T-helper 2 cell treated with Interferon-gamma antibody and Interleukin-4, amounts not matched to agents 5 μg/mL and 100 μg/mL, for 36 hours (primary cell): ENCODE measurements around the gene AFG1L.
"Not testable (repeated sequence)": the region's sequence is repeated elsewhere in the genome, so short reads cannot be mapped to it uniquely, and the experiment has no call there.

Experiments used
- DNase-seq: peaks from one replicate; pipeline ENCODE4 v3.0.0; 2021; ENCODE audit warnings: low spot score
- H3K27ac Mint-ChIP-seq: one replicate; pipeline ENCODE4 v1.8.0; 2021; ENCODE audit warnings: mild to moderate bottlenecking, mixed read lengths
- H3K27me3 Mint-ChIP-seq: one replicate; pipeline ENCODE4 v1.8.0; 2021; ENCODE audit warnings: low read depth, mixed read lengths
- H3K36me3 Mint-ChIP-seq: one replicate; pipeline ENCODE4 v1.8.0; 2021; ENCODE audit warnings: low read depth, mixed read lengths
- H3K4me1 Mint-ChIP-seq: one replicate; pipeline ENCODE4 v1.8.0; 2021; ENCODE audit warnings: low read depth, mixed read lengths
- H3K4me3 Mint-ChIP-seq: one replicate; pipeline ENCODE4 v1.8.0; 2022; ENCODE audit warnings: mild to moderate bottlenecking, moderate library complexity, mixed read lengths
- H3K9me3 Mint-ChIP-seq: one replicate; pipeline ENCODE4 v1.8.0; 2021; ENCODE audit warnings: mixed read lengths

The AFG1L gene

DNA sequence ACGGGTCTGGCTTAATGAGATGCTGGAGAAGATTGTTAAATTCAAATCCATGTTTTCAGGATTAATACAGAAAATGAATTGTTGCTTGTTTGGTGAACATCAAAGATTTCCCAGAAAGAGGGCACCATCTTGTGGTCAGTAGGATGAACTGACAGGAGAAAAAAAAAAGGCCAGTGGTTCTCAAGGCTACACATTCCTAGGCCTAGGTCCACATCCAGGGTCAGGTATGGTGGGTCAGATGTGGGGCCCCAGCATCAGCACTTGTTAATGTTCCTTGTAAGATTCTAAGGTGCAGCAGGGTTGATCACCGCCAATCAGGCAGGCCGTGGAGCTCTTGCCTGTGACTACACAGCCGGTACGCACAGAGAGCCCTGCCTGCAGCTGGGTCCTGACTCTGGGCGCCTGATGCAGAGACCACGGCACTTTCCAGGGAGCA is 231.9 kb downstream of the AFG1L start:
- no peak overlapping the region for H3K4me3 Mint-ChIP-seq
- H3K4me1 Mint-ChIP-seq: no peaks in the 10 kb centered on the region
- no peak for DNase-seq
- no peaks in the 10 kb centered on the region for H3K36me3 Mint-ChIP-seq
- H3K27me3 Mint-ChIP-seq: peaks cover 6% of the 10 kb centered on the region
- H3K27ac Mint-ChIP-seq: no peak overlapping the region
- no peaks in the 10 kb centered on the region for H3K9me3 Mint-ChIP-seq

DNA sequence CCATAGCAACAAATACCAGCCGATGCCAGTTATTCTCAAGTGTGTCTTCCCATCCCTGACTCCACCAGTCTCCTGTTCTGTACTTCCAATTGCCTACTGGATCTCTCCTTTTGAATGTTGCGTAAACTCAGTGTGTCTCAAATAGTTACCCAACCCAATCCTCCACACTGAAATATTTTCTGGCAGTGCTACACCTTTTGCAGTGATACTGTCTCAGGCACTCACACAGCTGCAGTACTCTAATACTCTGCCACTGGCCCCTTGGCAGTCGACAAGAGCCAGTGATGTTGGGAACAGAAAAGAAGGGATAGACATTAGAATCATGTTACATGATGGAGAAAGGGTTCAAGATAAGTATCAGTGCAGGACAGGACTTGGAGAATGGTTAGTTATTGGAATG is 234.0 kb downstream of the AFG1L start:
- H3K36me3 Mint-ChIP-seq: no peaks in the 10 kb centered on the region
- no peaks in the 10 kb centered on the region for H3K4me1 Mint-ChIP-seq

DNA sequence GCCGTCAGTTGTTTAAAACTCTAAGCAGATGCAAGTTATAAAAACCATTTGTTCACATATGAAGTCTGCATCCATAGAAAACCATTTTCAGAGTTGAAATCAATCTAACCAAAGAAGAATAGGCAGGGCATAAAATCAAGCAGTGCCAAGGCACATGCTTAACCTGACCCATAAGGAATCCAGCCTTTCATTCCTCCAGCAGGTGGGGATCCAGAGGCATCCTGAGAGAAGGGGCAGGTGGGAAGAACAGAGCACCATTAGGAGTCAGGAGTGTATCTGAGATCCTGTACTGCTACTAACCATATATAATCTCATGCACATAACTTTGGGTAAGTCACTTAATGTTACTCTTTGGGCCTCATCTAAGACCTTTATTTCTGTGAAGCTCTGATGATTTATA is 236.5 kb downstream of the AFG1L start:
- no peaks in the 10 kb centered on the region for H3K9me3 Mint-ChIP-seq
- peaks cover 18% of the 10 kb centered on the region for H3K27me3 Mint-ChIP-seq
- no peaks in the 10 kb centered on the region for H3K4me1 Mint-ChIP-seq
- no peak for DNase-seq
- no peak overlapping the region for H3K4me3 Mint-ChIP-seq
- H3K36me3 Mint-ChIP-seq: no peaks in the 10 kb centered on the region
- no peak overlapping the region for H3K27ac Mint-ChIP-seq

More for the DNA sequence above, 234.0 kb downstream of the AFG1L start:
- no peak overlapping the region for H3K27ac Mint-ChIP-seq
- H3K9me3 Mint-ChIP-seq: no peaks in the 10 kb centered on the region
- DNase-seq: no peak
- peaks cover 15% of the 10 kb centered on the region for H3K27me3 Mint-ChIP-seq
- H3K4me3 Mint-ChIP-seq: no peak overlapping the region

DNA sequence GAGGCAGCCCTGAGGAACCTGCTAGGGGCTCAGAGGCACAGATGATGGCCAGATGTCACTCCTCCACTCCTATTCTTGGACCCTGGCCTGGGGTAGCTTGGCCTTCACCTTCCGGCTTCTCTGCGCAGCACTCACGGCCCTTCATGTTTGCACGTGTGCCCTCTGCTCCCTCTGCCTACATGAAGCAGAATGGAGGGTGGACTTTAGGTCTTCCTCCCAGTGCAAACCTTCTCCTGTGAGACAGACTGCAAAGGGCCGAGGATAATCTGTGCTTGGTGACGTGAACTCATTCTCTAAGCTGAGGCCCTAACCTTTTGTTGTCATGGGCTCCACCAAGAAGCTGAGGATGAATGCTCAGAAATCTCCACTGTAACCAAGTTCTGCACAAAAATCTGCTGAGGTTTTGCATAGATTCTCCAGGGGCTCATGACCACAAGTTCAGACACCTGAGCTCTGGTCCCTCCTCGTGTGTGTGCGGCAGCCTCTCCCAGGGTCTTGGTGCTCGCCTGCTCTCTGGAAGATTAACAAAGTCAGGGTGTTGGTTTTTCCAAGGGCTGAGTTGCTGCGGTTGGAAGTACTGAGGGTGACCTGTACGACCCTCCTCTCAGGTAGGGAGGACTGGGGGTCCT is 240.4 kb downstream of the AFG1L start:
- no peak for DNase-seq
- H3K4me1 Mint-ChIP-seq: no peaks in the 10 kb centered on the region
- H3K27me3 Mint-ChIP-seq: peaks cover 33% of the 10 kb centered on the region
- H3K4me3 Mint-ChIP-seq: no peak overlapping the region
- H3K9me3 Mint-ChIP-seq: no peaks in the 10 kb centered on the region
- no peak overlapping the region for H3K27ac Mint-ChIP-seq
- H3K36me3 Mint-ChIP-seq: no peaks in the 10 kb centered on the region

DNA sequence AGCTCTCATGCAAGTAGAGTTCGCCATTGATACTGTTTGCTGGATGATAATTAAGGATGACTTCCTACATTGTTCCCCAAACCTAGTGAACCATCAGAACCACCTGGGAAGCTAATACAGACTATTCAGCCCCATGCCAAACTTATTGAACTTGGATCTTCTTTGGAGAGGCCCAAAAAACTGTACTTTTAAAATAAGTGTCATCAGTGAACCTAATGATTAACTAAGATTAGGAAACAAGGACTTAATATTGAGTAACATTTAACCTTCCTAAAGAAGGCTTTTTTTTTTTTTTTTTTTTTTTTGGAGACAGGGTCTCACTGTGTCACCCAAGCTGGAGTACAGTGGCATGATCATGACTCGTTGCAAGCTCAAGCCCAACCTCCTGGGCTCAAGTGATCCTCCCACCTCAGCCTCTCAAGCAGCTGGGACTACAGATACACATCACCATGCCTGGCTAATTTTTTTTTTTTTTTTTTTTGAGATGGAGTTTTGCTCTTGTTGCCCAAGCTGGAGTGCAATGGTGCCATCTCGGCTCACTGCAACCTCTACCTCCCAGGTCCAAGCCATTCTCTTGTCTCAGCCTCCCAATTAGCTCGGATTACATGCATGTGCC is 241.2 kb downstream of the AFG1L start:
- not testable (repeated sequence) for DNase-seq, H3K36me3 Mint-ChIP-seq, H3K27ac Mint-ChIP-seq, H3K4me3 Mint-ChIP-seq, H3K9me3 Mint-ChIP-seq, H3K4me1 Mint-ChIP-seq
- H3K27me3 Mint-ChIP-seq: peaks cover 33% of the 10 kb centered on the region

DNA sequence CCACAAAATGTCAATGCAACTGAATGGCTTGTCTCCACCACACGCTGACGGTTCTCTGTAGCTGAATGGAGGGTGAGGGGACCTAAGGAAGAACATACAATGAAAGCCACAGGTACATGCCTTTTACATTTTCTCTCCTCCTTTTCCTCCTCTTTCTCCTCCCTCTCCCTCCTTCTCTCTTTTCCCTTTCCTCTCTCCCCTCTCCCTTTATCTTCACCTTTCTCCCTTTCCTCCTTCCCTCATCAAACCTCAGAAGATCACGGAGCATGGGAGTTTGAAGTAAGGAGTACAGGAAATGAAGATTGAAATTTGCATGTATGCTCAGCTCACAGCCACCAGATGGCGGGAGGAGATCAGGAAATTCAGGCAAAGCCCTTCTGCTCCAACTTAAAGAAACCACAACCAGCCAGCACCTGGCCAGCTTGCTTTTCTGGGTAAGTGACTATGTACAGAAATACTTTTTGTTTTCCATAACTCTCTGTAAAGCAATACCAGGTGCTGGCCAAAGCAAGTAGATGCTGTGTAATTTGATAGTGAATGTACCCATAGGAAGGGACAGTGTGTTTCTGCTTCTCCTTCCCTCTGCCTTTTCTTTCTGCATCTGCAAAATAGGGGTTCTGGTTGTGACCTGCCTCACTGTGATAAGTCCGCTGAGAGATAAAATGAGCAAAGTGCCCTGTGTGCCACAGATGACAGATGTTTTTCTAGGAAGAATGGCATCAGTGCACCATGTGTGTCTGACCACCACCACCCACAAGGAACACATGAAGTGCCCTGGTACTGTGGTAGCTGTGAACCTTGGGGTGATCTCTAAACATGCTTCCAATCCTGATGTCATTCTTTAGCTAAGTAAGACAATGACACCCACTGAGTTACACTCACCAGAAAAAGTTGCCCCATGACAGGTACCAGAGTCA is 247.2 kb downstream of the AFG1L start:
- Mint-ChIP-seq H3K27me3 (peaks cover 42% of the 10 kb centered on the region), H3K36me3 (no peaks in the 10 kb centered on the region), H3K9me3 (no peaks in the 10 kb centered on the region), H3K4me1 (peaks cover 16% of the 10 kb centered on the region), H3K27ac (no peak overlapping the region), H3K4me3 (peak overlapping the region; percentile 24)
- DNase-seq: peak; percentile 37

DNA sequence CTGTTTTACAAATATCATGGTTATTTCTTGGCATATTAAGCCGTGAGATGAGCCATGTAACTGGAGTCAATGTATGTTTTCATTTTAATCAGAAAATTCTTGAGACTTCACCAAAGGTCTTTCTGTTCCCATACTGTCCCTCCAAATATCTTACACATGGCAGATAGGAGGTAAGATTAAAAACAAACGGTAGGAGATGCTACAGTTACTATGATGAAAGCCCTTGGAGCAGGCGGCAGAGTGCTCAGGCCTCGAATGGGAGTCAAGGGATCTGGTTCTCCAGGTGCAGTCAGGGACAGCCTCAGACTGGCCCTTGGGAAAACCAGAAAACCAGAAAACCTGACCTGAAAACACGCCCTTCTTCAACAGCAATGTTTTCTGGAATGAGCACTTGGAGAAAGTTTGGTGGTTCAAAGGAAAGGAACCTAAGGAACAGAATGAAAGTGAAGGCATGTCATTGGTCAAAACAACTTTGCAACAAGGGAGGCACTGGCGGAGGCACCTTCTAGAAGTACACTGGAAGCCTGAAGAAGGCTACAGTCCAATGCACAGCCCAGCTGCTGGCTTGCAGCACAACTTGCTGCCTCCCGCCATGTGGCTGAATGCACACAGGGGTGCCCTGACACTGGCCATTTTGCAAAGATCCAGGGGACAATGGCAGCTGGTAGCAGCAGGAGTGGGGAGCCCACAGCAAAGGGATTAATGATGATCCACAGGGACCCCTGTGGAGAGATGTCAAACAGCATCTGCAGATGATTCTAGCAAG is 248.5 kb downstream of the AFG1L start:
- Mint-ChIP-seq H3K36me3 (no peaks in the 10 kb centered on the region), H3K27ac (no peak overlapping the region), H3K4me1 (peaks cover 16% of the 10 kb centered on the region), H3K27me3 (peaks cover 45% of the 10 kb centered on the region), H3K4me3 (no peak overlapping the region), H3K9me3 (no peaks in the 10 kb centered on the region)
- DNase-seq: no peak

DNA sequence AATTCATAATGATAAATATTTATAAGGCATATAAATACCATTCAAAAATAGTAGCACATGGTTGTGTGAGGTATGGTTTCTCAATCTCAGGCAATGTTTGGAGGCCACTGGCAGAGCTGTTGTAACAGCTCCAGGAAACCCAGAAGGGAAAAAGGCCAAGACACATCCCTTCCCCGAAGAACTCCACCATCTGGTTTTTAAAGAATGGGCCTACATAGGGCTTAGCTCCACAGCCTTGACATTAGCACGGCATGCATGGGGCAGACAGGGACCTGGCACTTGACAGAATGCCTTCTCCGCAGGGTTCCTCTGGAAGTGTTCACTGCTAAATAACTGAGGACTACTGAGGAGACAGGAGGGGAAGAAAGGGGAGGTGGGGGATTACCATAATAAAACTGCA is 249.8 kb downstream of the AFG1L start:
- no peak overlapping the region for H3K4me3 Mint-ChIP-seq
- peaks cover 36% of the 10 kb centered on the region for H3K27me3 Mint-ChIP-seq
- no peaks in the 10 kb centered on the region for H3K9me3 Mint-ChIP-seq
- H3K36me3 Mint-ChIP-seq: no peaks in the 10 kb centered on the region
- peaks cover 16% of the 10 kb centered on the region for H3K4me1 Mint-ChIP-seq
- DNase-seq: no peak
- H3K27ac Mint-ChIP-seq: no peak overlapping the region

DNA sequence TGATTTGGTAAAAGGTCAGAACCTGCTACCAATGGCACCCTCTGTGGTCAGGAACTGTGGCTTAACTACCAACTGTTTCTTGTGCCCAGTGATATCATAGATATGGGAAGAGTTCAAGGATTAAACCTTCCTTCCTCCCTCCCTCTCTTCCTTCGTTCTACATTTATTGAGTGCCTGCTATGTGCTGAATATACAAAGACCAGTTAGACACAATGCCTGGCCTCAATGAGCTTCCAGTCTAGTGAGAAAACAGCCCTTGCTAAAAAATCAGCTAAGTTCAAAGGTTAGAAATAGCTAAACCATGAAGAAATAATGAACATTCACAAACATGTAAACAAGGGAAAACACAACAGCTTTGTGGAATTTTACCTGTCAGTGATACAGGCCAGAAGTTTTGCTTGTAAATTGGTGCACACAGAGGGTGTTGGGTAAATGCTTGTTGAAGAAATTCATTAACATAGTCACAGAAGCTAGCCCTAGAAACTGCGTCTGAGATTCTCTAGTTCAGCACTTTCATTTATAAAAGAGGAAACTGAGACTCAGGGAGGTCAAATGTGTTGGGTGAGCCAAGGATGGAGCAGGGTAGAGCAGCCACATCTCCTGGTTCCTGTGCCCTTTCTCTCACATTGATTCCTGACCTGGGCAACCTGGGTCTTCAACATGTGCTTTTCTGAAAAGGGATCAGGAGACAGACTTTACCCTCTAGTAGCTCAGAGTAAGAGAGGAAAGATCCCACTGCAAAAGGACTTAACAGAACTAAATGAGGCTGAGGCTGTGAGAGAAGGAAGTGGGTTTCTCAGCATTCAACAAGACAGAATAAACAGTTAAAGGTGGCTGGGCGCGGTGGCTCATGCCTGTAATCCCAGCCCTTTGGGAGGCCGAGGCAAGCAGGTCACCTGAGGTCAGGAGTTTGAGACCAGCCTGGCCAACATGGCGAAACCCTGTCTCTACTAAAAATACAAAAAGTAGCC is 251.5 kb downstream of the AFG1L start:
- Mint-ChIP-seq H3K27ac (no peak overlapping the region), H3K4me3 (no peak overlapping the region), H3K36me3 (no peaks in the 10 kb centered on the region), H3K4me1 (peaks cover 16% of the 10 kb centered on the region), H3K9me3 (no peaks in the 10 kb centered on the region), H3K27me3 (peaks cover 27% of the 10 kb centered on the region)
- DNase-seq: no peak

DNA sequence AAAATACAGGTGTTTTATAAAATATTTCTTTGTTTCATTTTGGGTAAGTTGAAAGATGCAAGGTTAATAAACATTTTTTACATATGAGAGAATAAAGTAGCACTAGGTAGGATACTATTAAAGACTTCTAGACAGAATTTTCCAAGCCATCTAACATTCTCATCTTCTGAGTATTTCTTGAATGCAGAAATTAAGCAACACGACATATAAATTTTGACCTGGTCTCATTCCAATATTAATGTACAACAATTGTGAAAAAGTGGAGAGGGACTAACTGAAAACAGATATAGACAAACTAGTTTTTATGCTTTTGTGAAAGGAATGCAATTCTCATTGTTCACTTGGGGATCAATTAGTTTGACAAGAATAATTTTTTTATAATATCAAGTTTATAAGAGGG is 254.4 kb downstream of the AFG1L start:
- Mint-ChIP-seq H3K4me1 (peaks cover 7% of the 10 kb centered on the region), H3K36me3 (no peaks in the 10 kb centered on the region), H3K4me3 (no peak overlapping the region), H3K27ac (no peak overlapping the region), H3K27me3 (peaks cover 32% of the 10 kb centered on the region), H3K9me3 (no peaks in the 10 kb centered on the region)
- no peak for DNase-seq

DNA sequence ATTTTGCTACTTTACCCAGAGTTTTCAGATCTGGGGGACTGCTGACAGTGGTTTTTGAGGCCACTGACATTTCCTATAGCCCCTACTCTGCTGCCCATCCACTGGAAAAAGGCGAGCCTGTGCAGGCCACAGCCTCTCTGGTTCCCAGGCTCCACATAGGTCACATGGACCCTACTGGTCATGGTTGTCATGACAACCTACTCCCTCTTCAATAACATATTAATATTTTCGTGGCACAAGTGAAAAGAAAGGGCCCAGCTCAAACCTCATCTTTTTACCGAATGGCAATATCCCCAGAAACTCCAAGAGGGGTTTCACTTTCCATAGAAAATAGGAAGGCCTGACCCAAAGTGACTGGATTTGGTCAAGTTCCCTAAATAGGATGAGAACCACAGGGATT is 254.9 kb downstream of the AFG1L start:
- no peak for DNase-seq
- H3K27me3 Mint-ChIP-seq: peaks cover 35% of the 10 kb centered on the region
- H3K4me1 Mint-ChIP-seq: peaks cover 7% of the 10 kb centered on the region
- H3K9me3 Mint-ChIP-seq: no peaks in the 10 kb centered on the region
- no peak overlapping the region for H3K4me3 Mint-ChIP-seq
- no peaks in the 10 kb centered on the region for H3K36me3 Mint-ChIP-seq
- H3K27ac Mint-ChIP-seq: no peak overlapping the region

DNA sequence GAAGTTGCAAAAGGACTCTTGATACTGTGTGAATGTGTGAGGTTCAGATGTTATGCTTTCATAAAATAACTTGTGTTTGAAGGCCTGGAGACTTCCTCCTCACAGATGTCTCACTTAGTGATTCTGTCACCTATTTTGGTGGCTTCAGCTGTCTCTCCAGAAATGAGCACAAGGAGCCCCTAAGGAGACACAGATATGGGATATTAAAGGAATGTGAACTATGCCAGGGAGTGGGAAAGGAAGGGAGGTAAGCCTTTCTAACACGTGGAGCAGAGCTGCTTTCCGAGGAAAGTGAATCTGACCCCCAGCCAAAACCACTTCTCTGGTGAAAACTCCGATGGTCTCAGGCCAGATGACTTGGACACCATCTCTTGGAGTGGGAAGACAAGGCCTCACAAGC is 255.4 kb downstream of the AFG1L start:
- Mint-ChIP-seq H3K36me3 (no peaks in the 10 kb centered on the region), H3K27me3 (peaks cover 36% of the 10 kb centered on the region), H3K4me1 (peaks cover 7% of the 10 kb centered on the region), H3K4me3 (no peak overlapping the region), H3K9me3 (no peaks in the 10 kb centered on the region), H3K27ac (no peak overlapping the region)
- DNase-seq: no peak
